Neural progenitor cell (in vitro differentiated cells): Measurements from ENCODE around the gene TYW5.

Source experiments
- CTCF ChIP-seq: fragments of 200-600 bp; sonication (generic); IDR thresholded peaks from 2 replicates; pipeline ENCODE4 v1.5.1; 2017; ENCODE audit warnings: antibody characterized with exemption, mild to moderate bottlenecking
- EZH2 ChIP-seq: fragments of 200-600 bp; sonication (generic); IDR thresholded peaks from 2 replicates; pipeline ENCODE4 v1.6.1; 2017; ENCODE audit warnings: antibody characterized with exemption, mild to moderate bottlenecking, moderate library complexity
- EZH2phosphoT487 ChIP-seq: fragments of 200-600 bp; sonication (generic); IDR thresholded peaks from 2 replicates; pipeline ENCODE4 v1.6.1; 2017; ENCODE audit warnings: antibody characterized with exemption

GRCh38 chr2:199911052-199911876 lies 44.0 kb downstream of the TYW5 start, which contains the start of gene C2orf69:
- TF ChIP-seq CTCF (no peak), EZH2phosphoT487 (no peak), EZH2 (no peak)
